Bone marrow (tissue), 2 donors: Measurements from ENCODE around the gene TET2.

ENCODE experiments used
- DNase-seq, 2 donors: peaks; one replicate each; lab custom pipeline; 2025; lab: John Stamatoyannopoulos, UW

Gene TET2

GRCh38 chr4:105234582-105234981 lies 87.9 kb downstream of the TET2 start:
- no peak for DNase-seq

- DNase-seq: no peak
Measured at GRCh38 chr4:105236202-105236915, 89.7 kb downstream of the TET2 start.

- no peak for DNase-seq
Measured at GRCh38 chr4:105236916-105237311, 90.2 kb downstream of the TET2 start.

- DNase-seq: no peak
Measured at GRCh38 chr4:105240037-105240436, 93.4 kb downstream of the TET2 start.

GRCh38 chr4:105241451-105241850 lies 94.8 kb downstream of the TET2 start:
- DNase-seq: no peak

- no peak for DNase-seq
Measured at GRCh38 chr4:105243446-105243845, 96.8 kb downstream of the TET2 start.

GRCh38 chr4:105246712-105247111 lies 100.0 kb downstream of the TET2 start:
- no peak for DNase-seq

GRCh38 chr4:105248613-105249012 lies 101.9 kb downstream of the TET2 start:
- no peak for DNase-seq

GRCh38 chr4:105257817-105258495 lies 111.3 kb downstream of the TET2 start:
- DNase-seq: no peak

- DNase-seq: no peak
Measured at GRCh38 chr4:105265689-105266088, 119.0 kb downstream of the TET2 start.

- DNase-seq: no peak
Measured at GRCh38 chr4:105267280-105267679, 120.6 kb downstream of the TET2 start.

- no peak for DNase-seq
Measured at GRCh38 chr4:105272002-105272401, 125.3 kb downstream of the TET2 start.

GRCh38 chr4:105273230-105273629 lies 126.6 kb downstream of the TET2 start:
- DNase-seq: no peak

- no peak for DNase-seq
Measured at GRCh38 chr4:105274090-105274489, 127.4 kb downstream of the TET2 start.

- DNase-seq: no peak
Measured at GRCh38 chr4:105274504-105274903, 127.8 kb downstream of the TET2 start.

GRCh38 chr4:105276361-105277104 lies 129.9 kb downstream of the TET2 start:
- no peak for DNase-seq

- no peak for DNase-seq
Measured at GRCh38 chr4:105277702-105278101, 131.0 kb downstream of the TET2 start.

- DNase-seq: no peak
Measured at GRCh38 chr4:105279314-105279713, 132.6 kb downstream of the TET2 start.

GRCh38 chr4:105280338-105281123 lies 133.9 kb downstream of the TET2 start:
- DNase-seq: no peak

- no peak for DNase-seq
Measured at GRCh38 chr4:105281124-105281415, 134.4 kb downstream of the TET2 start.

GRCh38 chr4:105282489-105282888 lies 135.8 kb downstream of the TET2 start:
- DNase-seq: no peak

- no peak for DNase-seq
Measured at GRCh38 chr4:105283501-105283900, 136.8 kb downstream of the TET2 start.
